ENCODE results near the gene CAMSAP3. TPM values are rescaled to one million over a fixed set of nuclear protein-coding genes. Genes with fewer than 3 reads are reported as not detected.

Gene CAMSAP3
- 28.6 and 51.8 TPM in 2 replicates for total RNA-seq (ENCODE audit: low replicate concordance)
- long read RNA-seq, partial matches to known transcripts: 4 of 4 reads
- long read RNA-seq, other reads (novel, unspliced or antisense): 0 of 4 reads

- peak within 1 kb of the TSS; percentile 87 for H3K4me3 Mint-ChIP-seq
- H3K27me3 Mint-ChIP-seq: peaks cover 32% of the 10 kb centered on the region
- H3K36me3 Mint-ChIP-seq: no peaks in the 10 kb centered on the region
- no peak for DNase-seq (ENCODE audit: extremely low spot score, unreplicated experiment)
- peak within 1 kb of the TSS; percentile 70 for H3K27ac Mint-ChIP-seq
- peaks cover 18% of the 10 kb centered on the region for H3K4me1 Mint-ChIP-seq (ENCODE audit: unreplicated experiment)
- H3K9me3 Mint-ChIP-seq: no peaks in the 10 kb centered on the region
- no peak for TF ChIP-seq CTCF (conservative IDR thresholded peaks at IDR 0.05)
These were observed at the start of gene CAMSAP3 for GRCh38 chr19:7595466-7596133. TSS of gene CAMSAP3 (plus strand) at chr19:7595863. CDS start at chr19:7596003, 140 bp downstream.

- no peaks in the 10 kb centered on the region for H3K27me3 Mint-ChIP-seq
- peaks cover 7% of the 10 kb centered on the region for H3K36me3 Mint-ChIP-seq
- H3K4me1 Mint-ChIP-seq (ENCODE audit: unreplicated experiment): no peaks in the 10 kb centered on the region
- H3K27ac Mint-ChIP-seq: no peak overlapping the region
- H3K9me3 Mint-ChIP-seq: no peaks in the 10 kb centered on the region
- no peak for TF ChIP-seq CTCF (conservative IDR thresholded peaks at IDR 0.05)
- no peak overlapping the region for H3K4me3 Mint-ChIP-seq
- DNase-seq (ENCODE audit: extremely low spot score, unreplicated experiment): no peak
These were observed 49.8 kb upstream of the CAMSAP3 start for GRCh38 chr19:7545904-7546303.

GRCh38 chr19:7547159-7547558, 48.5 kb upstream of the CAMSAP3 start:
- H3K4me3 Mint-ChIP-seq: no peak overlapping the region
- H3K36me3 Mint-ChIP-seq: peaks cover 9% of the 10 kb centered on the region
- H3K4me1 Mint-ChIP-seq (ENCODE audit: unreplicated experiment): peaks cover 6% of the 10 kb centered on the region
- no peaks in the 10 kb centered on the region for H3K9me3 Mint-ChIP-seq
- no peak for TF ChIP-seq CTCF (conservative IDR thresholded peaks at IDR 0.05)
- no peak for DNase-seq (ENCODE audit: extremely low spot score, unreplicated experiment)
- no peaks in the 10 kb centered on the region for H3K27me3 Mint-ChIP-seq
- no peak overlapping the region for H3K27ac Mint-ChIP-seq

GRCh38 chr19:7549429-7550148, 46.1 kb upstream of the CAMSAP3 start:
- peaks cover 8% of the 10 kb centered on the region for H3K36me3 Mint-ChIP-seq
- no peak overlapping the region for H3K27ac Mint-ChIP-seq
- no peak for TF ChIP-seq CTCF (conservative IDR thresholded peaks at IDR 0.05)
- H3K4me1 Mint-ChIP-seq (ENCODE audit: unreplicated experiment): peaks cover 6% of the 10 kb centered on the region
- H3K9me3 Mint-ChIP-seq: no peaks in the 10 kb centered on the region
- no peaks in the 10 kb centered on the region for H3K27me3 Mint-ChIP-seq
- H3K4me3 Mint-ChIP-seq: no peak overlapping the region
- DNase-seq (ENCODE audit: extremely low spot score, unreplicated experiment): no peak

- no peak for DNase-seq (ENCODE audit: extremely low spot score, unreplicated experiment)
- no peaks in the 10 kb centered on the region for H3K27me3 Mint-ChIP-seq
- no peaks in the 10 kb centered on the region for H3K9me3 Mint-ChIP-seq
- H3K4me1 Mint-ChIP-seq (ENCODE audit: unreplicated experiment): peaks cover 6% of the 10 kb centered on the region
- TF ChIP-seq CTCF (conservative IDR thresholded peaks at IDR 0.05): no peak
- no peak overlapping the region for H3K27ac Mint-ChIP-seq
- no peak overlapping the region for H3K4me3 Mint-ChIP-seq
- peaks cover 8% of the 10 kb centered on the region for H3K36me3 Mint-ChIP-seq
These were observed 45.4 kb upstream of the CAMSAP3 start for GRCh38 chr19:7550169-7550770.

Measured in type B pancreatic cell (in vitro differentiated cells).